GM23248 (cell line): ENCODE data around the gene PRR18. TPM values are rescaled to one million over a fixed set of nuclear protein-coding genes. Genes with fewer than 3 reads are reported as not detected.

Experiments used
- DNase-seq: peaks from one replicate; pipeline ENCODE4 v3.0.0-alpha.2; 2015
- H2AFZ ChIP-seq: fragments of 200-600 bp; sonication (generic); 2 replicates; pipeline ENCODE4 v1.6.1; 2016; ENCODE audit warnings: antibody characterized with exemption
- H3F3A ChIP-seq: fragments of 200-600 bp; sonication (generic); 2 replicates; pipeline ENCODE4 v1.6.1; 2016; ENCODE audit warnings: mild to moderate bottlenecking, antibody characterized with exemption, mixed run types; ENCODE audit not compliant: insufficient read depth
- H3K27ac ChIP-seq: fragments of 200-600 bp; sonication (generic); 2 replicates; pipeline ENCODE4 v1.5.1; 2016; ENCODE audit warnings: mild to moderate bottlenecking
- H3K27me3 ChIP-seq: fragments of 200-600 bp; sonication (generic); replicated peaks from 2 replicates; pipeline ENCODE4 v1.6.1; 2016; ENCODE audit warnings: mild to moderate bottlenecking; ENCODE audit not compliant: insufficient read depth
- H3K36me3 ChIP-seq: fragments of 200-600 bp; sonication (generic); 2 replicates; pipeline ENCODE4 v1.6.1; 2016; ENCODE audit warnings: low read depth, mild to moderate bottlenecking
- H3K4me1 ChIP-seq: fragments of 200-600 bp; sonication (generic); 2 replicates; pipeline ENCODE4 v1.6.1; 2016; ENCODE audit warnings: mild to moderate bottlenecking; ENCODE audit not compliant: insufficient read depth
- H3K4me2 ChIP-seq: fragments of 200-600 bp; sonication (generic); one replicate; pipeline ENCODE4 v1.6.1; 2016; ENCODE audit warnings: mild to moderate bottlenecking; ENCODE audit not compliant: unreplicated experiment
- H3K4me3 ChIP-seq: fragments of 200-600 bp; sonication (generic); 2 replicates; pipeline ENCODE4 v1.5.1; 2016; ENCODE audit warnings: mild to moderate bottlenecking
- H3K79me2 ChIP-seq: fragments of 200-600 bp; sonication (generic); 2 replicates; pipeline ENCODE4 v1.6.1; 2016; ENCODE audit warnings: mild to moderate bottlenecking; ENCODE audit not compliant: insufficient read depth
- H3K9ac ChIP-seq: fragments of 200-600 bp; sonication (generic); 2 replicates; pipeline ENCODE4 v1.6.1; 2016; ENCODE audit warnings: mild to moderate bottlenecking
- H3K9me2 ChIP-seq: fragments of 200-600 bp; sonication (generic); 2 replicates; pipeline ENCODE4 v1.6.1; 2016; ENCODE audit warnings: mixed run types, mild to moderate bottlenecking, moderate library complexity; ENCODE audit not compliant: insufficient read depth
- H3K9me3 ChIP-seq: fragments of 200-600 bp; sonication (generic); one replicate; pipeline ENCODE4 v1.6.1; 2017; ENCODE audit warnings: low read depth
- H4K20me1 ChIP-seq: fragments of 200-600 bp; sonication (generic); 2 replicates; pipeline ENCODE4 v1.6.0; 2016; ENCODE audit not compliant: insufficient read depth
- EZH2 ChIP-seq: fragments of 200-600 bp; sonication (generic); IDR thresholded peaks from 2 replicates; pipeline ENCODE4 v1.6.1; 2018; ENCODE audit warnings: antibody characterized with exemption, mild to moderate bottlenecking; ENCODE audit not compliant: insufficient read depth, poor library complexity, severe bottlenecking
- EZH2phosphoT487 ChIP-seq: fragments of 200-600 bp; sonication (generic); IDR thresholded peaks from 2 replicates; pipeline ENCODE4 v1.6.1; 2018; ENCODE audit warnings: antibody characterized with exemption, moderate library complexity, mild to moderate bottlenecking, low read depth; ENCODE audit not compliant: insufficient read depth
- WGBS, 2 experiments: methylation state at CpG; one replicate each; pipeline ENCODE4 v1.1.6; 2015 to 2017; ENCODE audit warnings: low lambda C conversion rate in 2 of 2, low coverage in 1 of 2; ENCODE audit errors: missing lambda C conversion rate in 2 of 2; 5-methylcytosine and 5-hydroxymethylcytosine counted together
- in situ Hi-C: fragments of 300-500 bp; cut with MboI; formaldehyde crosslinking; loops from 2 replicates; pipeline ENCODE4 v1.15.0; 2020
- polyA plus RNA-seq: library from polyadenylated mRNA; unstranded; fragments of >200 nt; fragmentation: Nextera tagmentation; extraction: Ambion mirVana; gene quantifications from 2 replicates; pipeline ENCODE4 v1.2.1, GENCODE V29; 2016
- total RNA-seq: library from RNA; depleted of rRNA; stranded (reverse); fragments of >200 nt; shearing (Covaris generic); gene quantifications from 2 replicates; pipeline ENCODE4 v1.2.3, GENCODE V29; 2014

Gene PRR18
- total and polyA plus RNA-seq, 2 experiments from 2014 or later = not detected

GRCh38 chr6:166286839-166287271 is 21.3 kb downstream of the PRR18 start:
- 50 to 57% methylated on average over 8 of the region's 8 CpGs for WGBS, 2 experiments
- Histone ChIP-seq H2AFZ (no peak overlapping the region), H3K36me3 (no peaks in the 10 kb centered on the region), H3F3A (no peaks in the 10 kb centered on the region), H3K4me1 (no peaks in the 10 kb centered on the region), H3K9me2 (no peaks in the 10 kb centered on the region), H4K20me1 (no peaks in the 10 kb centered on the region), H3K4me3 (no peak overlapping the region), H3K79me2 (no peaks in the 10 kb centered on the region), H3K9me3 (no peaks in the 10 kb centered on the region), H3K27ac (no peak overlapping the region), H3K27me3 (peaks cover 35% of the 10 kb centered on the region), H3K9ac (no peak overlapping the region), H3K4me2 (no peak overlapping the region)
- in situ Hi-C loops = no loop called here
- no peak for DNase-seq
- TF ChIP-seq EZH2phosphoT487 (no peak), EZH2 (no peak)

- H3K4me1 ChIP-seq = no peaks in the 10 kb centered on the region
- 37 to 41% methylated on average over 6 of the region's 6 CpGs for WGBS, 2 experiments
- no peak for DNase-seq
- no peak overlapping the region for H3K4me2 ChIP-seq
- H3K27me3 ChIP-seq = peaks cover 33% of the 10 kb centered on the region
- no peak overlapping the region for H3K27ac ChIP-seq
- no peaks in the 10 kb centered on the region for H3K36me3 ChIP-seq
- no peak overlapping the region for H3K9ac ChIP-seq
- no peaks in the 10 kb centered on the region for H4K20me1 ChIP-seq
- no peak overlapping the region for H2AFZ ChIP-seq
- no peaks in the 10 kb centered on the region for H3F3A ChIP-seq
- H3K9me3 ChIP-seq = no peaks in the 10 kb centered on the region
- H3K4me3 ChIP-seq = no peak overlapping the region
- in situ Hi-C loops = no loop called here
- H3K9me2 ChIP-seq = no peaks in the 10 kb centered on the region
- no peaks in the 10 kb centered on the region for H3K79me2 ChIP-seq
- no peak for TF ChIP-seq EZH2phosphoT487
- no peak for TF ChIP-seq EZH2
Measured at GRCh38 chr6:166285233-166285632, 23.0 kb downstream of the PRR18 start.

- no peaks in the 10 kb centered on the region for H3F3A ChIP-seq
- DNase-seq = no peak
- TF ChIP-seq EZH2phosphoT487 (no peak), EZH2 (no peak)
- in situ Hi-C loops = no loop called here
- WGBS, 2 experiments = 43 to 44% methylated on average over 6 of the region's 6 CpGs
- no peaks in the 10 kb centered on the region for H3K9me2 ChIP-seq
- no peak overlapping the region for H3K9ac ChIP-seq
- H3K4me2 ChIP-seq = no peak overlapping the region
- no peaks in the 10 kb centered on the region for H3K79me2 ChIP-seq
- H3K4me1 ChIP-seq = no peaks in the 10 kb centered on the region
- H3K9me3 ChIP-seq = no peaks in the 10 kb centered on the region
- no peak overlapping the region for H2AFZ ChIP-seq
- H3K36me3 ChIP-seq = no peaks in the 10 kb centered on the region
- H4K20me1 ChIP-seq = no peaks in the 10 kb centered on the region
- peaks cover 36% of the 10 kb centered on the region for H3K27me3 ChIP-seq
- no peak overlapping the region for H3K4me3 ChIP-seq
- no peak overlapping the region for H3K27ac ChIP-seq
Measured at GRCh38 chr6:166284640-166285039, 23.6 kb downstream of the PRR18 start.

- no peaks in the 10 kb centered on the region for H3K79me2 ChIP-seq
- no peaks in the 10 kb centered on the region for H3K9me3 ChIP-seq
- TF ChIP-seq EZH2 = no peak
- no peak for TF ChIP-seq EZH2phosphoT487
- no peak overlapping the region for H3K9ac ChIP-seq
- H3K4me1 ChIP-seq = no peaks in the 10 kb centered on the region
- no peak overlapping the region for H3K27ac ChIP-seq
- in situ Hi-C loops = no loop called here
- no peak overlapping the region for H3K4me3 ChIP-seq
- H3F3A ChIP-seq = no peaks in the 10 kb centered on the region
- H3K9me2 ChIP-seq = no peaks in the 10 kb centered on the region
- 48 to 55% methylated on average over 11 of the region's 11 CpGs for WGBS, 2 experiments
- H3K4me2 ChIP-seq = no peak overlapping the region
- peaks cover 36% of the 10 kb centered on the region for H3K27me3 ChIP-seq
- H2AFZ ChIP-seq = no peak overlapping the region
- no peaks in the 10 kb centered on the region for H3K36me3 ChIP-seq
- H4K20me1 ChIP-seq = no peaks in the 10 kb centered on the region
- DNase-seq = no peak
Measured at GRCh38 chr6:166282394-166283032, 25.7 kb downstream of the PRR18 start.
